Measurements from ENCODE around the gene USP17L19. TPM values are rescaled to one million over a fixed set of nuclear protein-coding genes. Genes with fewer than 3 reads are reported as not detected.
"Not testable (repeated sequence)": the region's sequence is repeated elsewhere in the genome, so short reads cannot be mapped to it uniquely, and the experiment has no call there.

Gene USP17L19
- total and polyA plus RNA-seq, 10 of the 15 experiments (the other 5 are each of a cell fraction or from before 2014, with no cell fraction given), result not detected

- SMC1A ChIA-PET (ENCODE audit: uncharacterized antibody, unreplicated experiment); in situ Hi-C loops (cut with MboI); H3K4me2 ChIP-seq (ENCODE audit: control insufficient read depth, insufficient read depth); H3K9ac ChIP-seq (ENCODE audit: control insufficient read depth, insufficient read depth, low read length); H3K36me3 ChIP-seq (ENCODE audit: control insufficient read depth in 2 of 2, insufficient read depth in 2 of 2, low read length in 1 of 2); DNase-seq (ENCODE audit: low read depth, low spot score); H3K27ac ChIP-seq (ENCODE audit: control insufficient read depth, insufficient read depth); H2AFZ ChIP-seq (ENCODE audit: control insufficient read depth, low read depth, low read length); RAD21 ChIA-PET (ENCODE audit: unreplicated experiment); ATAC-seq; H4K20me1 ChIP-seq (ENCODE audit: control insufficient read depth, insufficient read depth); intact Hi-C loops (cut with micrococcal nuclease; ENCODE audit: unreplicated experiment); BruUV-seq (replicated peaks); H3K79me2 ChIP-seq (ENCODE audit: control insufficient read depth, insufficient read depth, low read length); POLR2A ChIA-PET; FAIRE-seq; H3K4me1 ChIP-seq (ENCODE audit: control insufficient read depth, insufficient read depth, low read length); H3K27me3 ChIP-seq (replicated peaks in 1 of 2; ENCODE audit: control insufficient read depth in 2 of 2, insufficient read depth in 2 of 2, low read length in 1 of 2); CTCF ChIA-PET; H3K9me3 ChIP-seq (replicated peaks; ENCODE audit: control insufficient read depth, insufficient read depth, low read length); H3K4me3 ChIP-seq: not testable (repeated sequence)
- WGBS (ENCODE audit: insufficient coverage, insufficient replicate concordance, low lambda C conversion rate, missing lambda C conversion rate), result no CpG with 5 or more reads among the region's 14 CpGs
Observed at GRCh38 chr4:9215105-9215504, 38.1 kb upstream of the USP17L19 start, which contains the start of gene USP17L11. USP17L11 (plus strand) TSS chr4:9215405; CDS start chr4:9215405, 0 bp downstream.

GRCh38 chr4:9219852-9220251, 33.3 kb upstream of the USP17L19 start, which contains the start of gene USP17L12:
USP17L12 (plus strand) TSS chr4:9220152; CDS start chr4:9220152, 0 bp downstream.
- H3K79me2 ChIP-seq (ENCODE audit: control insufficient read depth, insufficient read depth, low read length); intact Hi-C loops (cut with micrococcal nuclease; ENCODE audit: unreplicated experiment); H3K4me1 ChIP-seq (ENCODE audit: control insufficient read depth, insufficient read depth, low read length); H3K9me3 ChIP-seq (replicated peaks; ENCODE audit: control insufficient read depth, insufficient read depth, low read length); H3K27ac ChIP-seq (ENCODE audit: control insufficient read depth, insufficient read depth); SMC1A ChIA-PET (ENCODE audit: uncharacterized antibody, unreplicated experiment); ATAC-seq; H3K4me3 ChIP-seq; FAIRE-seq; DNase-seq (ENCODE audit: low read depth, low spot score); H3K4me2 ChIP-seq (ENCODE audit: control insufficient read depth, insufficient read depth); H3K9ac ChIP-seq (ENCODE audit: control insufficient read depth, insufficient read depth, low read length); H3K27me3 ChIP-seq (replicated peaks in 1 of 2; ENCODE audit: control insufficient read depth in 2 of 2, insufficient read depth in 2 of 2, low read length in 1 of 2); POLR2A ChIA-PET; BruUV-seq (replicated peaks); H4K20me1 ChIP-seq (ENCODE audit: control insufficient read depth, insufficient read depth); CTCF ChIA-PET; in situ Hi-C loops (cut with MboI); RAD21 ChIA-PET (ENCODE audit: unreplicated experiment); H3K36me3 ChIP-seq (ENCODE audit: control insufficient read depth in 2 of 2, insufficient read depth in 2 of 2, low read length in 1 of 2); H2AFZ ChIP-seq (ENCODE audit: control insufficient read depth, low read depth, low read length): not testable (repeated sequence)
- WGBS (ENCODE audit: insufficient coverage, insufficient replicate concordance, low lambda C conversion rate, missing lambda C conversion rate), result no CpG with 5 or more reads among the region's 13 CpGs

- CTCF ChIA-PET; H3K4me3 ChIP-seq; H2AFZ ChIP-seq (ENCODE audit: control insufficient read depth, low read depth, low read length); DNase-seq (ENCODE audit: low read depth, low spot score); H3K9me3 ChIP-seq (replicated peaks; ENCODE audit: control insufficient read depth, insufficient read depth, low read length); H3K4me1 ChIP-seq (ENCODE audit: control insufficient read depth, insufficient read depth, low read length); H3K36me3 ChIP-seq (ENCODE audit: control insufficient read depth in 2 of 2, insufficient read depth in 2 of 2, low read length in 1 of 2); BruUV-seq (replicated peaks); H3K9ac ChIP-seq (ENCODE audit: control insufficient read depth, insufficient read depth, low read length); H4K20me1 ChIP-seq (ENCODE audit: control insufficient read depth, insufficient read depth); H3K27me3 ChIP-seq (replicated peaks in 1 of 2; ENCODE audit: control insufficient read depth in 2 of 2, insufficient read depth in 2 of 2, low read length in 1 of 2); intact Hi-C loops (cut with micrococcal nuclease; ENCODE audit: unreplicated experiment); POLR2A ChIA-PET; FAIRE-seq; H3K27ac ChIP-seq (ENCODE audit: control insufficient read depth, insufficient read depth); ATAC-seq; in situ Hi-C loops (cut with MboI); SMC1A ChIA-PET (ENCODE audit: uncharacterized antibody, unreplicated experiment); RAD21 ChIA-PET (ENCODE audit: unreplicated experiment); H3K4me2 ChIP-seq (ENCODE audit: control insufficient read depth, insufficient read depth); H3K79me2 ChIP-seq (ENCODE audit: control insufficient read depth, insufficient read depth, low read length): not testable (repeated sequence)
- no CpG with 5 or more reads among the region's 14 CpGs for WGBS (ENCODE audit: insufficient coverage, insufficient replicate concordance, low lambda C conversion rate, missing lambda C conversion rate)
Observed at GRCh38 chr4:9224596-9224995, 28.6 kb upstream of the USP17L19 start, which contains the start of gene USP17L13. USP17L13 (plus strand) TSS chr4:9224896; CDS start chr4:9224896, 0 bp downstream.

DNA sequence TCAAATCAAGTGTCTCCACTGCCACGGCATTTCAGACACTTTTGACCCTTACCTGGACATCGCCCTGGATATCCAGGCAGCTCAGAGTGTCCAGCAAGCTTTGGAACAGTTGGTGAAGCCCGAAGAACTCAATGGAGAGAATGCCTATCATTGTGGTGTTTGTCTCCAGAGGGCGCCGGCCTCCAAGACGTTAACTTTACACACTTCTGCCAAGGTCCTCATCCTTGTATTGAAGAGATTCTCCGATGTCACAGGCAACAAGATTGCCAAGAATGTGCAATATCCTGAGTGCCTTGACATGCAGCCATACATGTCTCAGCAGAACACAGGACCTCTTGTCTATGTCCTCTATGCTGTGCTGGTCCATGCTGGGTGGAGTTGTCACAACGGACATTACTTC, 22.9 kb upstream of the USP17L19 start:
- H4K20me1 ChIP-seq (ENCODE audit: control insufficient read depth, insufficient read depth); DNase-seq (ENCODE audit: low read depth, low spot score); H3K36me3 ChIP-seq (ENCODE audit: control insufficient read depth in 2 of 2, insufficient read depth in 2 of 2, low read length in 1 of 2); ATAC-seq; H3K27ac ChIP-seq (ENCODE audit: control insufficient read depth, insufficient read depth); H3K9ac ChIP-seq (ENCODE audit: control insufficient read depth, insufficient read depth, low read length); POLR2A ChIA-PET; H3K9me3 ChIP-seq (replicated peaks; ENCODE audit: control insufficient read depth, insufficient read depth, low read length); SMC1A ChIA-PET (ENCODE audit: uncharacterized antibody, unreplicated experiment); FAIRE-seq; H3K4me3 ChIP-seq; BruUV-seq (replicated peaks); in situ Hi-C loops (cut with MboI); H3K4me1 ChIP-seq (ENCODE audit: control insufficient read depth, insufficient read depth, low read length); H3K4me2 ChIP-seq (ENCODE audit: control insufficient read depth, insufficient read depth); CTCF ChIA-PET; H3K27me3 ChIP-seq (replicated peaks in 1 of 2; ENCODE audit: control insufficient read depth in 2 of 2, insufficient read depth in 2 of 2, low read length in 1 of 2); H2AFZ ChIP-seq (ENCODE audit: control insufficient read depth, low read depth, low read length); RAD21 ChIA-PET (ENCODE audit: unreplicated experiment); H3K79me2 ChIP-seq (ENCODE audit: control insufficient read depth, insufficient read depth, low read length); intact Hi-C loops (cut with micrococcal nuclease; ENCODE audit: unreplicated experiment): not testable (repeated sequence)
- WGBS (ENCODE audit: insufficient coverage, insufficient replicate concordance, low lambda C conversion rate, missing lambda C conversion rate), result 35% methylated on average over 5 of the region's 8 CpGs
